Loucy (cell line): ENCODE results near the gene AFF3.

Experiments used
- EZH2phosphoT487 ChIP-seq: fragments of 200-600 bp; IDR thresholded peaks from 2 replicates; pipeline ENCODE4 v1.6.1; 2018; ENCODE audit warnings: antibody characterized with exemption, mild to moderate bottlenecking, moderate library complexity, borderline replicate concordance
- TF ChIP-seq, protein P1 (sequence below): fragments of 200-600 bp; sonication (generic); conservative IDR thresholded peaks from 2 replicates; pipeline ENCODE4 v1.5.1; 2014; ENCODE audit warnings: mild to moderate bottlenecking, antibody characterized with exemption, low read length

DNA sequence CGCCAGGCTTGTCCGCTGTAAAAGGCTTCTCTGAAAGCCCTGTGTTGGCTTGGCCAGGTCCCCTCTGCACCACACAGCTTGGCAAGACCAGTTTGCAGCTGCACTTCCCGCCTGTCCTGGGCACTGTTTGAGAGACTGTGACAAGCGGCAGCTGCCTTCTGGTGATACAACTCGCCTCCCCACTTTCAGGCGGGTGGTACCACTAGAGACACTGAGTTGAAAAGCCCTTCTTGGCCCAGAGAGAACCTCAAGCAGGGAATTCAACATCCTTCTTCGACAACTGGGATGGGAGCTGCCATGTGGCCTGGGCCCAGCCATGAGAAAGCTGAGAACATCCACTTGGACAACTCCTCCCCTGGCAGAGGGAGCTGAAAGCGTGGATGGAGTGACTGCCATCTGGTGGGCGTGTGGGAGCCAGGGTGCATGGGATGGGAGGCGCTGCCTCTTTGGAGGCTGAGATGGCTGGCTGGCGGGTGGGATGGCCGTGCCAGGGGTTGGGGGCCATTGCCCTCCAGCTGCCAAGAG, 527.1 kb downstream of the AFF3 start:
- TF ChIP-seq, protein P1, sequence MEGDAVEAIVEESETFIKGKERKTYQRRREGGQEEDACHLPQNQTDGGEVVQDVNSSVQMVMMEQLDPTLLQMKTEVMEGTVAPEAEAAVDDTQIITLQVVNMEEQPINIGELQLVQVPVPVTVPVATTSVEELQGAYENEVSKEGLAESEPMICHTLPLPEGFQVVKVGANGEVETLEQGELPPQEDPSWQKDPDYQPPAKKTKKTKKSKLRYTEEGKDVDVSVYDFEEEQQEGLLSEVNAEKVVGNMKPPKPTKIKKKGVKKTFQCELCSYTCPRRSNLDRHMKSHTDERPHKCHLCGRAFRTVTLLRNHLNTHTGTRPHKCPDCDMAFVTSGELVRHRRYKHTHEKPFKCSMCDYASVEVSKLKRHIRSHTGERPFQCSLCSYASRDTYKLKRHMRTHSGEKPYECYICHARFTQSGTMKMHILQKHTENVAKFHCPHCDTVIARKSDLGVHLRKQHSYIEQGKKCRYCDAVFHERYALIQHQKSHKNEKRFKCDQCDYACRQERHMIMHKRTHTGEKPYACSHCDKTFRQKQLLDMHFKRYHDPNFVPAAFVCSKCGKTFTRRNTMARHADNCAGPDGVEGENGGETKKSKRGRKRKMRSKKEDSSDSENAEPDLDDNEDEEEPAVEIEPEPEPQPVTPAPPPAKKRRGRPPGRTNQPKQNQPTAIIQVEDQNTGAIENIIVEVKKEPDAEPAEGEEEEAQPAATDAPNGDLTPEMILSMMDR = peak; percentile 46
- TF ChIP-seq EZH2phosphoT487 = no peak
